ENCODE results near the gene C19orf73.
A peak's percentile ranks its signal among the peaks of the same experiment; 100 is the strongest.
"Not testable (repeated sequence)": the region's sequence is repeated elsewhere in the genome, so short reads cannot be mapped to it uniquely, and the experiment has no call there.

C19orf73 gene

GRCh38 chr19:49101160-49101559 is 17.8 kb downstream of the C19orf73 start:
- DNase-seq (ENCODE audit: low spot score), result no peak

- no peak for DNase-seq (ENCODE audit: low spot score)
Observed at GRCh38 chr19:49098795-49099194, 20.1 kb downstream of the C19orf73 start.

- DNase-seq (ENCODE audit: low spot score), result peak; percentile 70
Observed at GRCh38 chr19:49097453-49098288, 21.3 kb downstream of the C19orf73 start.

- no peak for DNase-seq (ENCODE audit: low spot score)
Observed at GRCh38 chr19:49094505-49095482, 24.1 kb downstream of the C19orf73 start.

GRCh38 chr19:49092686-49093085 is 26.3 kb downstream of the C19orf73 start:
- no peak for DNase-seq (ENCODE audit: low spot score)

- DNase-seq (ENCODE audit: low spot score), result no peak
Observed at GRCh38 chr19:49091391-49092038, 27.4 kb downstream of the C19orf73 start.

- no peak for DNase-seq (ENCODE audit: low spot score)
Observed at GRCh38 chr19:49086296-49086695, 32.6 kb downstream of the C19orf73 start.

GRCh38 chr19:49085868-49086232 is 33.1 kb downstream of the C19orf73 start:
- no peak for DNase-seq (ENCODE audit: low spot score)

GRCh38 chr19:49085020-49085867 is 33.7 kb downstream of the C19orf73 start, which contains the start of gene SNRNP70:
SNRNP70 (plus strand) TSS chr19:49085451; CDS start chr19:49086415, 964 bp downstream.
- DNase-seq (ENCODE audit: low spot score), result peak; percentile 100

- no peak for DNase-seq (ENCODE audit: low spot score)
Observed at GRCh38 chr19:49084206-49085019, 34.5 kb downstream of the C19orf73 start.

GRCh38 chr19:49081273-49081672 is 37.7 kb downstream of the C19orf73 start:
- no peak for DNase-seq (ENCODE audit: low spot score)

- no peak for DNase-seq (ENCODE audit: low spot score)
Observed at GRCh38 chr19:49080392-49080791, 38.6 kb downstream of the C19orf73 start.

GRCh38 chr19:49074869-49075268 is 44.1 kb downstream of the C19orf73 start:
- DNase-seq (ENCODE audit: low spot score), result not testable (repeated sequence)

GRCh38 chr19:49073514-49074378 is 45.2 kb downstream of the C19orf73 start:
- DNase-seq (ENCODE audit: low spot score), result no peak

GRCh38 chr19:49071860-49072547 is 46.9 kb downstream of the C19orf73 start:
- DNase-seq (ENCODE audit: low spot score), result no peak

GRCh38 chr19:49070416-49070815 is 48.5 kb downstream of the C19orf73 start:
- no peak for DNase-seq (ENCODE audit: low spot score)

GRCh38 chr19:49069026-49069425 is 49.9 kb downstream of the C19orf73 start:
- DNase-seq (ENCODE audit: low spot score), result no peak

Measured in COLO829 (cell line).